AG10803 (cell line): ENCODE measurements around the gene GIGYF1.

Experiments used
- DNase-seq: peaks from one replicate; pipeline ENCODE4 v3.0.0; 2010; ENCODE audit warnings: low read depth
- H3K4me3 ChIP-seq: 2 replicates; pipeline ENCODE4 v1.5.1; 2011; ENCODE audit warnings: mild to moderate bottlenecking, low read length, control low read depth
- TF ChIP-seq, protein P1 (sequence below): conservative IDR thresholded peaks from 2 replicates; pipeline ENCODE4 v1.5.1; 2011; ENCODE audit warnings: mild to moderate bottlenecking, low read length, control low read depth, inconsistent platforms

The GIGYF1 gene

DNA sequence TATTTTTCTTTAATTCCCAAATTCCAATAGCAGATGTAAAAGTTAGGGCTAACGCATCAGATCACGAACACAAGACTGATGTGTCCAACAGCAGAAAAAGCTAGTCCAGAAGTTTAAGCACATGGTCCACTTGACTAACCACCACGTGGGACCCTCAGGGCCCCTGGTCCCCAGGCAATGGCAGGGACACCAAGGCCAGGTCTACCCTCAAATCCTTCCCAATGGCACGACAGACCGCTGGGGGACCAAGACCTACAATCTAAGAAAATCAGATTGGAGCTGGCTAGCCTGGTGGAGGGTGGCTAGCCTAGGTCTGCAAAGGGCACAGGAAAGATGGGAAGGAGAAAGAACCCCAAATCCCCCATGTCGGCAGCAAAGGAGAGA is 1.5 kb downstream of the GIGYF1 start:
- TF ChIP-seq, protein P1, sequence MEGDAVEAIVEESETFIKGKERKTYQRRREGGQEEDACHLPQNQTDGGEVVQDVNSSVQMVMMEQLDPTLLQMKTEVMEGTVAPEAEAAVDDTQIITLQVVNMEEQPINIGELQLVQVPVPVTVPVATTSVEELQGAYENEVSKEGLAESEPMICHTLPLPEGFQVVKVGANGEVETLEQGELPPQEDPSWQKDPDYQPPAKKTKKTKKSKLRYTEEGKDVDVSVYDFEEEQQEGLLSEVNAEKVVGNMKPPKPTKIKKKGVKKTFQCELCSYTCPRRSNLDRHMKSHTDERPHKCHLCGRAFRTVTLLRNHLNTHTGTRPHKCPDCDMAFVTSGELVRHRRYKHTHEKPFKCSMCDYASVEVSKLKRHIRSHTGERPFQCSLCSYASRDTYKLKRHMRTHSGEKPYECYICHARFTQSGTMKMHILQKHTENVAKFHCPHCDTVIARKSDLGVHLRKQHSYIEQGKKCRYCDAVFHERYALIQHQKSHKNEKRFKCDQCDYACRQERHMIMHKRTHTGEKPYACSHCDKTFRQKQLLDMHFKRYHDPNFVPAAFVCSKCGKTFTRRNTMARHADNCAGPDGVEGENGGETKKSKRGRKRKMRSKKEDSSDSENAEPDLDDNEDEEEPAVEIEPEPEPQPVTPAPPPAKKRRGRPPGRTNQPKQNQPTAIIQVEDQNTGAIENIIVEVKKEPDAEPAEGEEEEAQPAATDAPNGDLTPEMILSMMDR = no peak
- no peak for DNase-seq
- peak overlapping the region; percentile 79 for H3K4me3 ChIP-seq

DNA sequence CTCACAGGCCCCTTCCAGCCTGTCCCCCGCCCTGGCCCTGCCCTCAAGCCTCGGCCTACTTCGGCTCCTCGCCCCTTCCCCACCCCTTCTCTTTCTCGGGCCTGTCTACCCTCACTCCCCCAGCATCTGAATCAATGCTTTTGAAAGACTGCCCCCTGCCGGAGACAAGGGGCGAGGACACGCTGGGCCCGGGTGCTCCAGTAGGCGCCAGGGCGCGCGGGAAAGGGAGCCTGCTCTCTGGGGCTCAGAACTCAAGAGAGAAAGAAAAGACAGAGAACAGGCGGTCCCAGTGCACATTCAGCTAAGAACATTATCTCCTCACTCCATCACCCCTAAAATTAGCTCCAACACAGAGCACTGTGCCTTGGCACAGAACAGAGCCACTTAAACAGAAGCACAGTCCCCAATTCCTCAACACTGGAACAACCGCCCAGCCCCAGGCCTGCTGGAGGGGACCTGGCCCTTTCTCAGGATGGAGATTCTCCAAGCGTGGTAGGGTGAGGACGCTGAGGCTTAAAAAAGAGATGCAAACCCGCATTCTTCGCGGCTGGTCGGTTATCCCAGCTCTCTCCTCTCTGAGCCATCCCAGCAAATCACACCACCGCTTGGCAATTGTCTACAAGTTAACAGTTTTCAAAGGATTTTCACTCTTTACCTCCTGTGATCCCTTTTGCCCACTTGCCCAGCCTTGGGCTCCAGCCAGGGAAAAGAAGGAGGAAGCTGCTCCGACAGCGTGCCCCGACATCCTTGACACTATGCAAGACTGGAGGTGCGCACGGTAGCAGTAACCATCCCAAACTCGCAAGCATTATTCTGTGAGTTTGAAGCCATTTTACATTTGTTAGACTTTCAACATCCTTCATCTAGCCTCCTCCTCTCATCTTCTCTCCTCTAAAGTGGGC is 2.1 kb downstream of the GIGYF1 start:
- peak overlapping the region; percentile 79 for H3K4me3 ChIP-seq
- DNase-seq = peak; percentile 57
- TF ChIP-seq, protein P1 = peak; percentile 78

DNA sequence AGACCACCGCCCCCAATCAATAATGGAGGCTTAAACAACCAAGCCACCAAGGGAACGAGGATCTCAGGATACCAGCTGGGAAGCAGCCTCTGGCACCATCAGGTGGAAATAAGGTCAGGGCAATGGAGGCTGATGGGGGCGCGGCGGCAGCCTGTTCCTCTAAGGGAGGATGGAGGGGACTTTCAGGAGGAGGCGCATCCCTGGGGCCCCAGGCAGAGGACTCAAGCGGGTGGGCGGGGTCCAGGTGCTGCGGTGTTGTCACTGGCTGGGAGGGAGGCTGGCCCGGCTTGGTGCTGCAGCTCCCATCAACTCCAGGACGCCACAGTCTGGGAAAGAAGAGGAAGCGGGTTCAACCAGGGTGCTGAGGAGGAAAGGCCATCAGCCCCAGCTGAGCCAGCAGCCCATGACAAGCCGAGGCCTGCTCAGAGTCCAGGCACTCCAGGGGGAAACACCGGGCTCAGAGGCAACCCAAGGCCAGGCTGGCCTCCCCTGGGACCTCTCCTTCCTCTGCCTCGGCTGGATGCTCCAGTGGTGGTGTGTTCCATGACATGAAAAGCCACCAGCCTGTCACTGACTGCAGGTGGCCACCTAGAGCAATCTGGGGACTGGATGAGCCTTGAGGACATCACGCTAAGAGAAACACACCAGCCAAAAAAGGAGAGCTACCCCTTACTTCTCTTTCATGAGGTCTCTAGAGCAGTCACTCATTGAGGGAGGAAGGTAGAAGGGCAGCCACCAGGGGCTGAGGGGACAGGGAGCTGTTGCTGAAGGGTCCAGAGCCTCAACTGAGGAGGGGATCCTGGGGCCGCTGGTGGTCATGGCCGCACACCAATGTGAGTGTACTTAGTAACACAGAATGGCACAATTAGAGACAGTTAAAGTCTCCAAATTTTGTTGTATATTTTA is 4.6 kb downstream of the GIGYF1 start:
- DNase-seq = no peak
- TF ChIP-seq, protein P1 = no peak
- no peak overlapping the region for H3K4me3 ChIP-seq

DNA sequence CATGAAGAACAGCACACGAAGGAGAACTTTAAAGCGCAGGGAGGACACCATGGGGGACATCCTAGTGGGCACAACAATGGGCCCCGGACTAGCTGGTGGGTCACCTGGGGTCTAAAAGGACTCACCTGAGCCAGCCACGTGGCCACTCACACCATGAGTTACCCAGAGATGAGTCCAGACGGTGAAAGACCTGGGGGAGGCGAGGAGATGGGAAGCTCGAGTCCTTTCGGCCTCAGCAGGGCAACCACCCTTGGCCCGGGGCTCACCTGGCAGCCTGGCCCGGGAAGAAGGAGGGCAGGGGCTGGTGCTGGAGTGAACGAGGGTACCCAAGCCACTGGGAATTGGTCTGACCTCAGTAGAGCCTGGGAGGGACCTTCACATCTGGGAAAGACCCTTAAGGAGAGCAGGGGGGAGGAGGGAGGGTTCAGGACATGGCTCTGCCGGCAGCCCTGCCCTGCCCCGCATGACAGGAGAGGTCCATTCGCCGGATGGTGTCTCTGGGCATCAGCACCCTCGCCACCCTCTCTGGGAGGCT is 5.7 kb downstream of the GIGYF1 start:
- DNase-seq = no peak
- no peak overlapping the region for H3K4me3 ChIP-seq
- TF ChIP-seq, protein P1 = no peak

DNA sequence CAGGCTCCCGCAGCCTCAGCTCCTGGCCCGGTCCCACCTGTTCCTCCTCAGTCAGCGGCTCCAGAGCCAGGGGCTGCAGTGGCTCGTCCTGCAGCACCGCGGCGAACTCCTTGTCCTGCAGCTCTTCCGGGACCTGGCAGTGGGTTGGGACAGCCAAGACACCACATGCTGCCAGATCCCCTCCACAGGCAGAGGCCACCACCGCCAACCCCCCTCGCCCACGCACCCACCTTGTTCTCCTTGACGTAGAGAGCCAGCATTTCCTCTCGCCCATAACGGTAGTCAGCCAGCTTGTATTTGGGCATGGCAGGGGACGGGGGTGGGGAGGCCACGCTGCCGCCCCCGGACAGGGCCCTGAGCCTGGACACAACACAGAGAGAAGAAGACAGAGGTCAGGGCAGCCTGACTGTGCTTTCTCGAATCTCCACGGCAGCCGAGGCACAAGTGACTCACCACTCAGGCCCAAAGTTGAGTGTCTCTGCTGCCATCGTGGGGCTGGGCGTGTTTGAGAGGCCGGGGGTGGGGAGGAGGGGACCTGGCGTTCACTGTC is 6.2 kb downstream of the GIGYF1 start:
- DNase-seq = no peak
- no peak overlapping the region for H3K4me3 ChIP-seq
- TF ChIP-seq, protein P1 = no peak

DNA sequence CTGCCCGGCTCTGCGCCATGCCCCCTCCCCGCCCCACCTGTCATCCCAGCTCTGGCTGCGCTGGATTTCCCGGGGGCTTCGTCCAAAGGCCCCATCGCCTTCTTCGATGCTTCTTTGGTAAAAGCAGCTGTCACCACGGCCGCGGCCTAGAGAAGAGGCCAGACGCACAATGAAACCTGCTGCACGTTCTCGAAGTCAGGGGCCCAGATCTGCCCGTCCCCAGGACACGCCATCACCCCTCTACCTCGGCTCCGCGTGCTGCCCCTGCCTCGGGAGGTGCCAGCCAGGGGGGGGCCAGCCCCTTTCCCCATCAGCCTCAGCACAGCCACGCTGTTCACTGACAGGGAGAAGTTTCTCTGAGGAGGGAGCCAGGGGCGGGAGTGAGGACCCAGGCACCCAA is 6.8 kb downstream of the GIGYF1 start:
- no peak overlapping the region for H3K4me3 ChIP-seq
- no peak for DNase-seq
- TF ChIP-seq, protein P1 = no peak
